ENCODE measurements around the gene EME2.

The EME2 gene

DNA sequence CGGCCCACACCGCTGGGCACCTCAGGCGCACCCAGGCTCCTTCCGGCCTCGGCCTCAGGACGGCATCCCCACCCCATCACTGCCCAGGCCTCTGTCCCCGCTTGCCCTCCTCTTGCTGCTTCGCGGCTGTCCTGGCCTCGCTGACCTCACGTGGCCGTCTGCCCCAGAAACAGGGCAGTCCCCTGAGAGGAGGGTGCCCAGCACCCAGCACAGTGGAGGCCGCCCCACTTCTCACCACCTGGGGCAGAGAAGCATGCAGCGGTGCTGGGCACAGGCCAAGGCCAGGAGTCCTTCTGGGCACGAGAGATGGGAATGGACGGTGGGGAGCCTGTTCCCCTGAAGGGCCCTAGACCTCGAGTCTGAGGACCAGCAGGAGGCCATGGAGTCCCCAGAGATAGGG lies 45.1 kb downstream of the EME2 start:
- no peak overlapping the region for H3K4me3 ChIP-seq (ENCODE audit: low read depth, low read length)
- TF ChIP-seq, protein P1, sequence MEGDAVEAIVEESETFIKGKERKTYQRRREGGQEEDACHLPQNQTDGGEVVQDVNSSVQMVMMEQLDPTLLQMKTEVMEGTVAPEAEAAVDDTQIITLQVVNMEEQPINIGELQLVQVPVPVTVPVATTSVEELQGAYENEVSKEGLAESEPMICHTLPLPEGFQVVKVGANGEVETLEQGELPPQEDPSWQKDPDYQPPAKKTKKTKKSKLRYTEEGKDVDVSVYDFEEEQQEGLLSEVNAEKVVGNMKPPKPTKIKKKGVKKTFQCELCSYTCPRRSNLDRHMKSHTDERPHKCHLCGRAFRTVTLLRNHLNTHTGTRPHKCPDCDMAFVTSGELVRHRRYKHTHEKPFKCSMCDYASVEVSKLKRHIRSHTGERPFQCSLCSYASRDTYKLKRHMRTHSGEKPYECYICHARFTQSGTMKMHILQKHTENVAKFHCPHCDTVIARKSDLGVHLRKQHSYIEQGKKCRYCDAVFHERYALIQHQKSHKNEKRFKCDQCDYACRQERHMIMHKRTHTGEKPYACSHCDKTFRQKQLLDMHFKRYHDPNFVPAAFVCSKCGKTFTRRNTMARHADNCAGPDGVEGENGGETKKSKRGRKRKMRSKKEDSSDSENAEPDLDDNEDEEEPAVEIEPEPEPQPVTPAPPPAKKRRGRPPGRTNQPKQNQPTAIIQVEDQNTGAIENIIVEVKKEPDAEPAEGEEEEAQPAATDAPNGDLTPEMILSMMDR (IDR thresholded peaks at IDR 0.05; ENCODE audit: low read depth, low read length), result no peak
- in situ Hi-C loops (cut with HindIII; ENCODE audit: low sequenced_read_pairs), result no loop called here
- no peak for DNase-seq (ENCODE audit: low read depth, low spot score)

DNA sequence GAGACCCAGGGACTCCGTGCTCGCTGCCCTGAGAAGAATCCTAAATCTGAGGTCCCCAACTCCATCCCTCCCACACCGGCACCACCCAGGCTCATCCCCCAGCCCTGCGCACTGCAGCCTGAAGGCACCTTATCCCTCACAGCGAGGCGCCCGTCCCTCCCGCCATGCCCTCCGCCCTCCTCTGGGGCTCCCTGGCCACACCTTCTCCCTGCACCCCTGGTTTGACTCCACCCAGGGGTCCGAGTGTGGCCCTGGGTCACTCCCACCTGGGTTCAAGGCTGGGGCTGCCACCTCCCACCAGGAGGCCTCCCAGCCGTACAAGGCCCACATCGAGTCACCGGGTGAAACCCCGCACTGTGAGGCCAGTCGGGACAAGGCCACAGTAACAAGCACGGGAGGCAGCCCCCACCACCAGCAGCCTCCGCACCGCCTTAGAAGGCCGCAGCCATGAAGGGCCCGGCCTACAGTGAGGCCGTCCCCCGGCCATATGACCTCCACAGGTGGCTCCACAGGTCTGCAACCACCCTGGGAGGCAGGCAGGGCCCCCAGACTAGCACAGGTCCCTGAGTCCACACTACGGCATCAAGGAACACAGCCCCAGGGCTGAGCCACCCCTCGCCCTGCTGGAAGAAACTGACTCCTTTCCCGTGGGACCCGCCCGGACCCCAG lies 45.7 kb downstream of the EME2 start:
- in situ Hi-C loops (cut with HindIII; ENCODE audit: low sequenced_read_pairs), result no loop called here
- TF ChIP-seq, protein P1 (IDR thresholded peaks at IDR 0.05; ENCODE audit: low read depth, low read length), result no peak
- no peak overlapping the region for H3K4me3 ChIP-seq (ENCODE audit: low read depth, low read length)
- no peak for DNase-seq (ENCODE audit: low read depth, low spot score)

DNA sequence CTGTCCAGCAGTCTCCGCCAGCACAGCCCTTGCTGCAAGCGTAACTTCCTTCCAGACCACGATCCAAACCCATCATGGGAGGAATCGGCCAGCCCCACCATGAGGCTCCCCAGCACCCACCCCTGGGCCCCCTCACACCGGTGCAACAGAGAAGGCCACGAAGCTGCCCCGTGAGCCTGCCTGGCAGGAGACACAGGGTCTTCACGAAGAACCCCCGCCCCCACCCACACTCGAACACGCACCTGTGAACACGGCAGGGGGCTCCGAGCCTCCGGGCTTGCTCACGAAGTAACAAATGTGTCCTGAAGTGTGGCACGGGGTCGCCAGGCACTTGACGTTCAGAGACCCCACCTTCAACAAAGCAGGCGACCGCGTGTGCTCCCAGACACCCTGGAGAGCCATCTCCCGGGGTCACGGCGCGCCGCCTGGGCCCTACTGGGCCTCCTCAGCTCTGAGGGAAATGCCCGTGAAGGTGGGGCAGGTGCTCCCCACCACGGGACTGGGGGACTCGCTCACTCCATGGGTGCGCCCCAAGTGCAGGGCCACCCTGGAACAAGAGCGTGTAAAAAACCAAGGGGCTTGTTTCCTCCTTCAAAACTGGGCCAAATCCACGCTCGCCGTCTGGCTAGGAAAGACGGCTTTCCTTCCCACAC lies 46.4 kb downstream of the EME2 start:
- DNase-seq (ENCODE audit: low read depth, low spot score), result no peak
- TF ChIP-seq, protein P1 (IDR thresholded peaks at IDR 0.05; ENCODE audit: low read depth, low read length), result no peak
- in situ Hi-C loops (cut with HindIII; ENCODE audit: low sequenced_read_pairs), result no loop called here
- H3K4me3 ChIP-seq (ENCODE audit: low read depth, low read length), result no peak overlapping the region

DNA sequence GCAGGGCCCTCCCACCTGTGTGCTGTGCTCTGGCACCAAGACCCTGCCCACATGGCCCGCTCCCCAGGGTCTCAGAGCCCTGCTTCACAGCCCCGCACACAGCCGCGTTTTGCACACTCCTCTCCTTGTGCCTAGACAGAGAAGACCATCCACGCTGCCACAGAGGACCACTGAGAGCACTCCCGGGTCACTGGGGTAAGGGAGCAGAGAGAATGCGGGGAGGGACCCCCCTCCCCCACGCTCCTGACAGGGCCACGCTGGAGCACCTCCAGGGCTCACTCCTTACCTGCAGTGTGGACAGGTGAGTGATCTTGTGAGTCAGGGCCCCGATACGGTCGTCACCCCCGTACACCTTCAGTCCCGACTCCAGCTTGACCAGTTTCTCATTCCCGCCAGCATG lies 47.0 kb downstream of the EME2 start:
- in situ Hi-C loops (cut with HindIII; ENCODE audit: low sequenced_read_pairs), result no loop called here
- no peak overlapping the region for H3K4me3 ChIP-seq (ENCODE audit: low read depth, low read length)
- TF ChIP-seq, protein P1 (IDR thresholded peaks at IDR 0.05; ENCODE audit: low read depth, low read length), result no peak
- DNase-seq (ENCODE audit: low read depth, low spot score), result no peak

DNA sequence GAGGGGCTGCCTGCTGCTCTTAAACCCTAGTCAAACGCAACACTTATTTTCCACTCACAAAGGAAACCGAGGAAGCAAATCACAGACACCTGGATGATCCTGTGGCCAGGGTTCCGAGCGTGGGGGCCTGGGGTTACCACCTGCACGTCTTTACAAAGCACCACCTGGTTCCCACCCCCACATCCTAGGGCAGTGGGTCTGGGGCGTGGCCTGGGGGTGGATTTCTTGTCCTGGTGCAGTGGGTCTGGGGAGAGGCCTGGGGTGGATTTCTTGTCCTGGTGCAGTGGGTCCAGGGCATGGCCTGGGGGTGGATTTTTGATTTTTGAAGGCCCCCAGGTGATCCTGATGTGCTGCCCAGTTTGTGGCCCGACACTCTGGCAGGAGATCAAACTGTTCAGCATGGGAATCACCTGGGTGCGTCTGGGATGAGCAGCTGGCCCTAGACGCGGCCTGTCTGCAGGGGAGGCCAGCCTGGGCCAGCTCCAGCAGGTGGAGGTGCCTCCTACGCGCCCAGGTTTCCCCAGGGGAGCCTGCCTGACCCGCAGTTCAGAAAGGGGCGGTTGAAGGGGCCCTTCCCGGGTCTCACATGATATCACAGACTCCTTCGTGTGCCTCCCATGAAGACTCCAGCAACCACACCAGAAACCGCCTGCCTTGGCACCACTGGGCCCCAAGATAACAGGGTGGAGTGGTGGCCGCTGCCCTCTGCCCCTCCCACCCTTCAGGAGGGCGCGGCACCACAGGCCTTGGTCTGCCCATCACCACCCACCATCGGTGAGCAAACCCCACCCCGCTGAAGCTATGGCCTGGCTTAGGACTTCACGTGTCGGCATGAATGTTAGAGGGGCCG lies 47.7 kb downstream of the EME2 start:
- in situ Hi-C loops (cut with HindIII; ENCODE audit: low sequenced_read_pairs), result no loop called here
- H3K4me3 ChIP-seq (ENCODE audit: low read depth, low read length), result no peak overlapping the region
- TF ChIP-seq, protein P1 (IDR thresholded peaks at IDR 0.05; ENCODE audit: low read depth, low read length), result no peak
- DNase-seq (ENCODE audit: low read depth, low spot score), result no peak

DNA sequence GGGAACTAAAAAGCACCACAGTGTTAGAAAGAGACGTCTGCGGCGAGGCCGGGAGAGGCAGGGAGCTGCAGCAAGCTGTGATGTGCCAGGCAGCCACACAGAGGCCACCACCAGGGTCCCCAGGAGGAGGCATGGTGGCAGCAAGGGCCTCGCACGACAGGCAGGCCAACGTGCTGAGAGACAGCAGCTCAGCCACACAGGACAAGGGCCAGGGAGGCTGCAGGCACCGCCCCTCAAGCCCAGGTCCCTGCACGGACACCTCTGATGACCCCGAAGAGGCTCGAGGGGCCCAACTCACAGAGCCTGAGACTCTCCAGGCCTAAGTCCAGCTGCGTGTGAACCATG lies 48.3 kb downstream of the EME2 start:
- DNase-seq (ENCODE audit: low read depth, low spot score), result no peak
- in situ Hi-C loops (cut with HindIII; ENCODE audit: low sequenced_read_pairs), result no loop called here
- H3K4me3 ChIP-seq (ENCODE audit: low read depth, low read length), result no peak overlapping the region
- TF ChIP-seq, protein P1 (IDR thresholded peaks at IDR 0.05; ENCODE audit: low read depth, low read length), result no peak

All from astrocyte of the spinal cord (primary cell).